GM03348 (cell line): ENCODE data around the gene PIWIL4.
"Not testable (repeated sequence)": the region's sequence is repeated elsewhere in the genome, so short reads cannot be mapped to it uniquely, and the experiment has no call there.

ENCODE experiments used
- DNase-seq: peaks from one replicate; pipeline ENCODE4 v3.0.0; 2012; ENCODE audit warnings: low spot score

Gene PIWIL4

DNA sequence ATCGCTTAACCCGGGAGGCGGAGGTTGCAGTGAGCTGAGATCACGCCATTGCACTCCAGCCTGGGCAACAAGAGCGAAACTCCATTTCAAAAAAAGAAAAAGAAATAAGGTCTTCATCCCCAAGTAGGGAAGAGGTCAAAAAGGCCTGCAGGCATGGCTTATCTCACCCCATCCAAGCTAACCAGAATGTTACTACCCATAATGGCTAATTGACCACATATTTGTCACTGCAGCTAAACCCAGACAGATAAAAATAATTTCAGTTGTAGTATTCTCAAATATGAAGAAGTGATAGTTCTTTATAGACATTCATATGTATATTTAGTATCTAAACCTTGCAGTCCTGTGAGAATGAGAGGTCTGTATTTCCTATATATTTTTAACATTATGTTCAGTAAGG is 17.8 kb downstream of the PIWIL4 start:
- DNase-seq, result no peak

DNA sequence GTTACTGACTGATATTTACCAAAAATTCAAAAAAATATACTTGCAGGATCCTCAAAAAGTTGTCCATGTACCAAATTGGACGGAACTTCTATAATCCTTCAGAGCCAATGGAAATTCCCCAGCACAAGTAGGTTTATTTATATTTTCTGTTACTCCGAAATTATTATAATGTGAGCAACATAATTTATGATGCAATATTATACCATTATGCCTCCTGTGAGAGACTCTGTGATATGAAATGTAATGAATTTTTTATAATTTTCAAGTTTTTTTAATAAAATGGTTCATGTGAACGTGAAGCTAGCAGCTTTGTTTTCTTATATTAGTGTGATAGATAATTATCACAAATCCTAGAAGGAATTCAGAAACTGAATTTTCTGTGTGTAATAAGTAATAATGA is 18.2 kb downstream of the PIWIL4 start:
- DNase-seq, result no peak

DNA sequence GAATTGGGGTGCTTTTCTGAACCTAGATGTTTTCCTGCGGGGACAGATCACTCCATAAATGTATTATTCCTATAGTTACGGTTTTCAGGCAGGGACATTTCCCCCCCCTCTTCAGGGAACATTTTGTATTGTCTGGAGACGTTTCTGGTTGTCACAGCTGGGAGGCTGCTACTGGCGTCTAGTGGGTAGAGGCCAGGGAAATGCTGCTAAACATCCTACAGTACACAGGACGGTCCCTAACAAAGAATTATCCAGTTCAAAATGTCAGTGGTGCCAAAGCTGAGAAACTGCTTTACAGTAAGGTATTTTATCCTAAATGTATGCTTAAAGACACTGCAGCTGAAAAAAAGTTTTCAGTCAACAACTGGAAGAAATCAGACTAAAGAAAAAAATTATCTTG is 19.4 kb downstream of the PIWIL4 start:
- DNase-seq, result no peak

DNA sequence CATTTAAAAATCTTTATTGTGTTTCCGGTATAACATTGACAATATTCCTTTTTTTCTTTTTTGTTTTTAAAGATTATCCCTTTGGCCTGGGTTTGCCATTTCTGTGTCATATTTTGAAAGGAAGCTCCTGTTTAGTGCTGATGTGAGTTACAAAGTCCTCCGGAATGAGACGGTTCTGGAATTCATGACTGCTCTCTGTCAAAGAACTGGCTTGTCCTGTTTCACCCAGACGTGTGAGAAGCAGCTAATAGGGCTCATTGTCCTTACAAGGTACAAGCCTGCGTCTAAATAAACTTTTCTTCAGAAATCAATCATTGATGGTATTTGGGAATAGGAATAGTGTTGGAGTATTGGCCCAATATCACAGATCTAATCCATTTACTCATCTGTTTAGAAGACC is 19.8 kb downstream of the PIWIL4 start:
- no peak for DNase-seq

DNA sequence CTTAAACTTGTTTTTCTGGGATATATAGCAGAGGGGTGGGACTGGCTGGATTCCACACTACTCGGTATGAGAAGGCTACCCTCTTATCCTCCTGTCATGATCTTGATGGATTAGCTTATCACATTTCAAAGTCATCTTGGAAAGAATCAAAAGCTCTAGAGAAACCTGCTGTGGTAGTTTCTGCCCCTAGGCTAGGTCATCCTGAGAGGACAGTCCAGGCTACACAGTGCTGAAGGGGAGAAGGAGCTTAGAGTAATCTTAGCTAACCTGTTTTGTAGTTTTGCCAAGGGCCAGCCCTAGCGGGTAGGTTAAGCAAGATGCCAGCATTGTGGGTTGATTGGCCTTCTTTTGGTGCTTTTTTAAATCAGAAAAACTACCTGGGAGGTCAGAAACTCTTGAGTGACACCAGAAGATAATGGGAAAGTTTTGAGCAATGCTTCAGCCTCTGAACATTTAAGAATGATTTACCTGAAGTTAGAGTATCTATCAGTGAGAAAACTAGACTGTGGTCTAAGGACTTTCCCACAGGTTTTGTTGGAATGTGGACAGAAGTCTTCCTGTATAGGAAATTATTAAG is 21.3 kb downstream of the PIWIL4 start:
- no peak for DNase-seq

DNA sequence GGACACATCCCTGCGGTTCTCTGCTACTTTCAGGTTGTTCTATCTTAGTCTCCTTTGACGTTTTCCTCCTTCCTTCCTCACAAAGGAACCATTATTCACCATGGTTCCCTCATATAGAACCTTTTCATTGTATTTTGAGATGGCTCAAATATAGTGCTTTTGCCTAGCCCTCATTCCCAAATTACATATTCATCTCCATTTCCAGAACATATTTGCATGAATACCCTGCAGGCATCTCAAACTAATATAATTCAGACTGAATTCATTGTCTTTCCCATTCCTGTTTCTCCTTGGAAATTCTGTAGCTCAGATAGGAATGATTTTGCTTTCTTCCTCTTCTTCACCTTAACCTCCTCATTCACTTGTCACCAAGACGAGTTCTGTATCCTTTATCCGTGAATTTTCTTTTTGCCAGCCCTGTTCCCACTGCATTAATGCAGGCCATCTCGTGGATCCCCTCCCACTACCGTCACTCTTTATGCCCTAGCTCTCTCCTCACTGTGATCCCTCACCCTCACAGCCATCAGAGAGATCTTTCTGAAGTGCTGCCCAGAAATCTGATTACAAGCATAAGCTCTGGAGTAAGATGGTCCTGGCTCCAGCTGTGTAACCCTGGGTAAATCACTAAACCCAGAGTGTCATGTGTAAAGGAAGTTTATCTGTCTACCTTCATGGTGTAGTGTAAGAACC is 23.3 kb downstream of the PIWIL4 start:
- DNase-seq, result no peak

DNA sequence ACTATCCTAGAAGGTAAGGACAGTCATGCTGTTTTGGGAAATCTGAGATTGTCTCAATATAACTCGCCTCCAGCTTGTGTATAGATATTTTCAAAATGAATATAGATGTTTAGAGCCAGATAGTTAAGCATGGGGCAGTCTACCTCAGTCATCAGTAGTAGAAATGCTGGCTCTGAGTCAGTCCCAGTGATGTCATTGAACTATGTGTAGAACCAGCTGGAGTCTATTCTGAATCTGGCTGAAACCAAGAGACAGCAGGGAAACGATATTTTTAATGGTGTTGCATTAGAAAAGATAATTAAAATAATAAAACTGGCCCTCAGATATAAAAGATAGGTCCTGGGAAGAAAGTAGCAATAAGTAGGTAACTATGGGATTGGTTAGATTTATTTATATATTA is 25.9 kb downstream of the PIWIL4 start:
- DNase-seq, result peak; percentile 56

DNA sequence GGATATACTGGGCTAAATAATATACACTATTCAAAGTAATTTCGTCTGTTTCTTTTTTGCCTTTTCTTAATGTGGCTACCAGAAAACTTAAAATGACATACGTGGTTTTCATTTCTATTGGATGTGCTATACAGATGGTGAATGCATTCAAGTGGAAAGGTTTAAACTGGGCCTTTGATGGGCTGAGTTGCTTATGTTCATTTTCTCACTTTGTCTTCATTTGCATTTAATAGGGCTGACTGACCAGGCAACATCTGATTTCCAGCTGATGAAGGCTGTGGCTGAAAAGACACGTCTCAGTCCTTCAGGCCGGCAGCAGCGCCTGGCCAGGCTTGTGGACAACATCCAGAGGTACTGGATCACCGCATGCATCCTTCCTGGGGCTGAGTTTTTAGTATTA is 27.9 kb downstream of the PIWIL4 start:
- DNase-seq, result no peak

DNA sequence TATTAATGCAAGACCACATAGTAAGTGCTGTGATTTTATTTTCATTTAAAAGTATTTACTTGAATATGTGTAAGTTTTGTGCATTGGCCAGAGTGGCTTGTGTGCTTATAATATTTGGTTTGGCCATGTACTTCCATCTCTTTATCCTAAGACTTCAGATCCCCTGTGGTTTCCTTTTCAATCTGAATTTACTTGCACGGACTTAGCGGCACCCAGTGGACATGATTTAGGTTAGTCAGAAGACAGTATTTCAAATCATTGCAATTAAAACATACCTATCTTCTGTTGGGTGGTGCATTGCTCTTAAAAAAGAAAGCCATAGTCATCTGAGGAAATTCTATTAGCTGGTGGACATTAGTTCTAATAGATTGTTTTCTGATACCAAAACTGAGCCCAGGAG is 30.7 kb downstream of the PIWIL4 start:
- no peak for DNase-seq

DNA sequence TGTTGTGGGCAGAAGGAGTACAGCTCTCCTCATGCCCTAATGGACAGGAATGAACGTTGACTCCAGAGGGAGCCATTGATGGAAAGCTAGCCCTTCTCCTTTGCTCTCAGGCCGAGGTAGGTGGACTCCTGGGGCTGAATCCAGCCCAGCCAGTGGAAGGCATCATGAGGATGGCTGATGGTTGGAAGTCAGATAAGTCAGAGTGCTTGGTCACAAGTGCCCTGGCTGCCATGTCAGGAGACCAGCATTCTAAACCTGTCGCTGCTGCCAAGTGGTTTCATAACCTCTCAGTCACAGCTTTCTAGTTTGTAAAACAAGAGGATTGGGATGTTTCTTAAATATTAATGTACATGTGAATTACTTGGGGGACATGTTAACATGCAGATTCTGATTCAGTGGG is 32.3 kb downstream of the PIWIL4 start:
- DNase-seq, result no peak

DNA sequence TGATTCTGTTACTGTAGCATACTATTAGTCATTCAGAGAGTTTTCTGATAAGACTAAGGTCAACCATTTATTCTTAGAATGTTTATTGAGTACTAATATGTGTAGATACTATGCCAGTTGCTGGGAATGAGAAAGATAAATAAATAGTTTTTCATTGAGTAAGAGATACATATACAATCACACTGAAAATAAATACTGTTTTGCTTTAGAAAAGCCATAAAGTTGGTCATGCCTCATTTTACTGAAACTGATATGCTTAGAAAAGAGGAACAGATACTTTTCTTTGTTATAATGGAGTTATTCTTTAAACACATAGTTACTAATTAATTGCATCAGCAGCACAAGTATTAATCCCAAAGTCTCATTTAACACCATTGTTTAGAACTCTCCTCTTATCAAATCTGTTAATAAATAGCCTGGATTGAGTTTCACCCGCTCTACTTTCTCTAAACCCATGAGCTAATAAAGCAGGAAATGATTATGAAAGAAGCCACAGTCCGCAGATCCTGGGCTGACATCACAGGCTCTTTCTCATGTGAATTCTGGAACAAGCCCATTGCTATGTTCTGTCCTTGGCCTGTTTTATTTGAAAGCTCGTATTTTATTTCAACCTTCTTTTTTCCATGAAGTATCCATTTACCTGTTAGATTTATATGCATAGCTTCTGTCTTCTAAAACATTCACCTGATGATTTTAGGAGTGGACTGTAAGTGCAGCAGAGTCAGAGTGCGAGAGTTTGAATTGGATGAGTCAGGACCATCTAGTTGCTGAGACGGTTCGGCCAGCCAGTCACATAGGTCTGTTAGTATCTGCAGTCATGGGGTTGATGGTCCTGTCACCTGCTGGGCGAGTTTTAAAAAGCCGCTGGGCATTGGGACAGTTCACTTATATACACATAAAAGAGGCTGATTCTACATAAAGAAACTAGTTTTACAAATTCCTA is 35.5 kb downstream of the PIWIL4 start:
- peak; percentile 66 for DNase-seq

DNA sequence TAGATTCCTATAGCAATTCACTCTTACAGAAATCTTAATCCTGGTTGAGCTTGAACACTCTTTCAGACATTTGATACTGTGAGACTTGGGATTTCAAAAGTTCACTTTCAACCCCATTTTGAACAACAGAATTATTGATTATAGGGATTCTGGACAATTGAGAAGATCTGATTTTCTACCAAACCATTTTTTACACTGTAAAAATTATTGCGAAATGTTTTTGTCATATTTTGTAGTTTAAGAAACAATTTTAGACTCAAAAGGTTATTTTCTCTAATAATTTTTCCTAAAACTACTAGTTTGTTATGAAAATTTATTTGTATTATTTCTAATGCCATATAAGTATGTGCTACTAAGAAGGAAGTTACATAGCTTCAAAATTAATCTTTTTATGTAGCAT is 36.4 kb downstream of the PIWIL4 start:
- DNase-seq, result no peak

DNA sequence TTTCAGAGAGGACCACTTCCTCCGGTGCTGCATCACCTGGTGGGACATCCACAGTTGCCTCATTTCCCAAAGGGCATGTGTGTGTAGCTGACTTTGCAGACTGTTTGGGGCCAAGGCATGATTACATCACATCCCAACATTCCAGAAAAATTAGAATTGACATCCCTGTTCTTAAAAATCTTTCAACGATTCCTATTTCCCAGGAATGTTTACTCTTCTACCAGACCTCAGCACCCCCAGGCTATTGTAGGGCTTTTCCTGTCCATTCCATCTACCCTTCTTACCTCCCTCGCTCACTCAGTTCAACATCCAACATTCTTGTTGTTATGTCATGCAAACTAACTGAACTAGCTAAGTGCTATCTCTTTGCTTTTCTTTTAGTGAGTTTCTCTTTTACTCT is 37.3 kb downstream of the PIWIL4 start:
- no peak for DNase-seq

DNA sequence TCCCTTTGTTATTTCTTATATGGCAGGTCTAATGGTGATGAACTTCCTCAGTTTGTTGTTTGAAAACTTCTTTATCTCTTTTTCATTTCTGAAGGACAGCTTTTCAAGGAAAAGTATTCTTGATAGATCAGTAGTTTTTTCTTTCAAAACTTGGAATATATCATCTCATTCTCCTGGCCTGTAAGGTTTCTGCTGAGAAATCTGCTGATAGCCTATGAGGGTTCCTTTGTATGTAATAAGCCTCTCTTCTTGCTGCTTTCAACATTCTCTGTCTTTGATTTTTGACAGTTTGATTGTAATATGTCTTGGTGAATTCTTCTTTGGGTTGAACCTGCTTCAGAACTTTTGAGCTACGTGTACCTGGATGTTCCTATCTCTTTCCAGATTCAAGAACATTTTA is 46.0 kb downstream of the PIWIL4 start:
- no peak for DNase-seq

DNA sequence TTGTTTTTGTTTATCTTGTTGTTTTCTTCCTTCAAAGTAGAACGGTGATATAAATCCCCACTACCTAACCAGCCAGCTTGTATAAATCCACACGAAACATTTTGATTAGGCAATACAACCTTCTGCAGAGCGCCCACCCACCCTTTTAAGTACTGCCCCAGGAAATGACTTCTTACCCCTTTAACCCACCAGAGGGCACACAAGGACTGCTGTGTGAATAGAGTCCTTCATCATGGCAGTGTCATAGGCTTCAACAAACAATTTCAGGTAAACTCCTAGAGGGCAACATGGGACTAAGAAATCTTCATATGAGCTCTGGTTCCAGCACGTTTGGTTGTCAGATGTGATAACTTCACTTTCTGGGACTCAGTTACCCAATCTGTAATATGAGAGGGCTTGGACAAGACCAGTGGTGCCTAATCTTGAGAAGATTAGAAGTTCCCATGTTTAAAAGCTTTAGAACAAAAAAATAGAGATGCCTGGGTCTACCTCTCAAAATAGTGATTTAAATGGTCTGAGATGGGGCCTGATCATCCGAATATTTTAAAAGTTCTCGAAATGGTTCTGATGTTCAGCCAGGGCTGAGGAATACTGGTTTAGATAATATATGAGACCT is 56.1 kb downstream of the PIWIL4 start:
- peak; percentile 79 for DNase-seq

DNA sequence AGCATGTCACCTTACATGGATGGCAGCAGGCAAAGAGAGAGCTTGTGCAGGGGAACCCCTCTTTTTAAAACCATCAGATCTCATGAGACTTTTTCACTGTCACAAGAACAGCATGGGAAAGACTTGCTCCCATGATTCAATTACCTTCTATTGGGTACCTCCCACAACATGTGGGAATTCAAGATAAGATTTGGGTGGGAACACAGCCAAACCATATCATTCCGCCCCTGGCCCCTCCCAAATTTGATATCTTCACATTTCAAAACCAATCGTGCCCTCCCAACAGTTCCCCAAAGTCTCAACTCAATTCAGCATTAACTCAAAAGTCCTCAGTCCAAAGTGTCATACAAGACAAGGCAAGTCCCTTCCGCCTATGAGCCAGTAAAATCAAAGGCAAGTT is 58.3 kb downstream of the PIWIL4 start:
- not testable (repeated sequence) for DNase-seq

DNA sequence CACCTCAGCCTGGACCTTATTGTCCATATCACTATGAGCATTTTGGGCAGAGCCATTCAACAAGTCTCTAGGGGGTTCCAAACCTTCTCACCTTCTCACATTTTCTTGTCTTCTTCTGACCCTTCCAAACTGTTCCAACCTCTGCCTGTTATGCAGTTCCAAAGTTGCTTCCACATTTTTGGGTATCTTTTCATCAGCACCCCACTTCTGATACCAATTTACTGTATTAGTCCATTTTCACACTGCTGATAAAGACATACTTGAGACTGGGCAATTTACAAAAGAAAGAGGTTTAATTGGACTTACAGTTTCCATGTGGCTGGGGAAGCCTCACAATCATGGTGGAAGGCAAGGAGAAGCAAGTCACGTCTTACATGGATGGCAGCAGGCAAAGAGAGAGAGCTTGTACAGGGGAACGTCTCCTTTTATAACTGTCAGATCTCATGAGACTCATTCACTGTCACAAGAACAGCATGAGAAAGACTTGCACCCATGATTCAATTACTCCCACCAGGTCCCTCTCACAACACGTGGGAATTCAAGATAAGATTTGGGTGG is 59.9 kb downstream of the PIWIL4 start:
- not testable (repeated sequence) for DNase-seq

DNA sequence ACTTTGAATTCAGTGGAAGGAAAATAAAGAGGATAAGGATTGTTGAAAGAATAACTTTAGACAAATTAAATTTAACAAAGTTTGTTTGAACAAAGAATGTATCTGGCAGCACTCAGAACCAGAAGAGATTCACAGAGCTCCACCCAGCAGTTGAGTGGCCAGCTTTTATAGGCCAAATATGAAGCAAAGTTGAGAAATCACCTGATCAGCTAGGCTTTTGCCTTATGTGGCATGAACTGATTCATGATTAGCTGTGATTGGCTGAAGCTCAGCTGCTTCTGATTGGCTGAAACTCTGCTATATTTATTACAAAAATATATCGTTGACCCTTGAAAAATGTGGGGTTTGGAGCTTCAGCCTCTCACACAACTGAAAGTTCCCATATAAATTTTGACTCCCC is 62.6 kb downstream of the PIWIL4 start:
- DNase-seq, result no peak

DNA sequence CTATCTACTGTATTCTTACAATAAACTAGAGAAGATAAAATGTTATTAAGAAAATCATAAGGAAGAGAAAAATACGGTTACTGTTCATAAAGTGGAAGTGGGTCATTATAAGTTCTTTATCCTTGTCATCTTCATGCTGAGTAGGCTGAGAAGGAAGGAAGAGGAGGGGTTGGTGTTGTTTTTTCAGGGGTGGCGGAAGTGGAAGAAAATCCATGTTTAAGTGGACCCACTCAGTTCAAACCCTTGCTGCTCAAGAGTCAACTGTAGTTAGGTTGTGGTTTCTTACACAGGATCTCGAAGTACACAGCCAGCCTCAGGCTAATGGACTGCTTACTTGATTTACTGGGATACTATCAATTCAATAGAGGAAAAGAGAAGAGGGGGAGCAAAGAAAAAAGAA is 63.1 kb downstream of the PIWIL4 start:
- no peak for DNase-seq

DNA sequence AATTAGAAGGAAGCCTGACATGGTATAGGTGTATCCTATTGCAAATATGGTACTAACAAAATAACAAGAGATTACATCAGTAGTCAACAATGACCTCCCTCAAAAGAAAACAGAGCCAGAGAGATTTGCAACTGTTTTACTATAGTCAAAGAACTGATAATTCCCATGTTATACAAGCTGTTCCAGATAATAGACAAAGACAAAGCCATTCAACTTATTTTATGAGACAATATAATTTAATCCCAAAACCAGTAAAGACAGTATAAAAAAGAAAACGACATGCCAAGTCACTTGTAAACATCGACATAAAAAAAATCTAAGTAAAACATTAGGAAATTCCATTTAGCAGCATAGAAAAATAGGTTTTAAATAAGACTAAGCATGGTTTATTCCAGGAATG is 65.2 kb downstream of the PIWIL4 start:
- DNase-seq, result no peak

DNA sequence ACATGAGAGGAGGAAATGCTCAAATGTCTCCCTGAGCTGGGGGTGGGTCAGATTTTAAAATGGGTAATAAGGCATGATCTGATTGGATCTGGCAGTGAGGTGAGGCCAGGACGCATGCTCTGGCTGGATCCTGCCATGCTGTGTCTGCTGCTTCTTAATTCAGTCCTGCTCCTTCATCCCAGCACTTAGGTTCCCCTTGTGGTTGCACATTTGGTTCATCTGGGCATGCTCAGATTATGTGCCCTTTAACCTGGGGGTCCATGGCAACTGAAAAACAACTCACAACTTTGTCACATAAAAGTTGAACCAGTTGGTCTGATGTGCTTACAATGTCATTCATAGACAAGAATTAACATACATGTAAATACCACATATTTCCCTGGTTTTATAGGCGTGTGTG is 67.9 kb downstream of the PIWIL4 start:
- no peak for DNase-seq

DNA sequence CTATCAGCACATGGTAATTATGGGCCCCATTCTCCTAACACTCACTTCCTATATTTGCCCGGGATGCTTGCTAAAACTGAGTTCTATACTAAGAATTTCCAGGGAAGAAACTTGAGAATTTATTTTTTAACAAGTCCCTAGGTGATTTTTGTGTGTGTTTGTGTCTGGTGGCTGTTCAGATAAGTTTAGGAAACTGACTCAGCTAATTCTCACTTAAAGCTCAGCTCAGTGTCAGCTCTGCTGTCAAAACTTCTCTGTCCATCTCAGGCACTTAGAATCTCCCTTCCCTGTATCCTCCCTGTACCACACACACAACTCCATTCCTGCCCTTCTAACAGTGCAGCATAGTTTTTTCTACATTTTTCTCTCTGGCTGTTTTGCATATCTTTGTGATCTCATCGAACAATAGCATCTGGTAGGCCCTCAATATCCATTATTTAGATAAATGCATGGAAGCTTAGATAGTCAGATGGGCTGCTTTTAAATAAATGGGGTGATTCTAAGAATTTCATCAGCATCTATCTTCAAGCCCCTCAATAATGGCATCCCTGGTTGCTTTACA is 69.3 kb downstream of the PIWIL4 start:
- DNase-seq, result no peak
